ENCODE results near the gene LILRA5.

LILRA5 gene

DNA sequence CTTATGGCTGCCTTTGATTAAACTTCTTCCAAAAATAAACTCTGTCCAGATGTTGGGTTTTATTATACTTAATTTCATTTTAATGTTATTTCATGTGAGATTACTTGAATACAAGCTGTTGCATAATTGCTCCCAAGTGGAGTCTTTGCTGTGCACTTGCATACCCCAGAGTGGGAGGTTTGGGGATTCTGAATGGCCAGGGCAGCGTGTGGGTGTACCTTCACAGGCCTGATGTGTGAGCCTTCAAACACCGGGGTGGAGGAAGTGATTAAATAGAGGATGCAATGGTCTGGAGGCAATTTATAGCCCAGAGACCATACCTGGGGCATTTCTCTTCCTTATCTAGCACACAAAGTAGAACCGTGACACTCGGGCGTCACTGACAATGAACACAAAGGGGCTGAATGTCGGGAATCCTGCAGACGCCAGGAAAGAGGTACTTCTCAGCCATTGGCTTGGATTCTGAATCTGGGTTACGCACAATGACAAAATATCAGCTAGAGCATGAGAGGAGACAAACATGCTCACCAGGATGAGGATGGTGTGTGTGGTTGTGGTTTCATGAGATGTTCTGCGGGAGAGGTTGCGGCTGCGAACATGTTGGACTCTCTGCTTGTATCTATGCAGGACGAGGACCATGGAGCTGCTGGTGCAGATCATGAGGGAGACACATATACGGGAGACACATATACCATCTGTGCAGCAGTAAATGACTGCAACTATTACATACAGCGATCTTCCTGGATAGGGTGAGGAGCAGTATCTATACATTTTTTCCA is 7.1 kb upstream of the LILRA5 start:
- FAIRE-seq = no peak
- DNase-seq (ENCODE audit: insufficient read length, low spot score) = no peak
- TF ChIP-seq CTCF (IDR thresholded peaks at IDR 0.05; ENCODE audit: insufficient read depth, missing control alignments) = no peak

- no peak for DNase-seq (ENCODE audit: insufficient read length, low spot score)
- FAIRE-seq = no peak
Observed at GRCh38 chr19:54319049-54319448, 6.1 kb upstream of the LILRA5 start.

DNA sequence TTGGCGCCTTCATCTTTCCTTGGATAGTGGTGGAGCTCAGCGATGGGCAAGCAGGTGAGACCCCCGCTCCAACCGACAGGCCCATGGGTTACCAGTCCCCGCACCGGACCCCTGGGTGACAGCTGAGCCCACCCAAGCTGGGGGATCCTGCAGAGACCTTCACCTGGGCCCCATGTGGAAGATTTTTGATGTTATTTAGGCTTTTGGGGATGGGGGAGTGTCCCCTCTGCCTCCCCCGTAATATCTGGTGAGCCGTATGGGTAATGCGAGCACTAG is 4.9 kb upstream of the LILRA5 start:
- no peak for FAIRE-seq
- DNase-seq (ENCODE audit: insufficient read length, low spot score) = no peak
- TF ChIP-seq CTCF (IDR thresholded peaks at IDR 0.05; ENCODE audit: insufficient read depth, missing control alignments) = no peak

More at GRCh38 chr19:54319049-54319448, 6.1 kb upstream of the LILRA5 start:
- TF ChIP-seq CTCF (IDR thresholded peaks at IDR 0.05; ENCODE audit: insufficient read depth, missing control alignments) = no peak

DNA sequence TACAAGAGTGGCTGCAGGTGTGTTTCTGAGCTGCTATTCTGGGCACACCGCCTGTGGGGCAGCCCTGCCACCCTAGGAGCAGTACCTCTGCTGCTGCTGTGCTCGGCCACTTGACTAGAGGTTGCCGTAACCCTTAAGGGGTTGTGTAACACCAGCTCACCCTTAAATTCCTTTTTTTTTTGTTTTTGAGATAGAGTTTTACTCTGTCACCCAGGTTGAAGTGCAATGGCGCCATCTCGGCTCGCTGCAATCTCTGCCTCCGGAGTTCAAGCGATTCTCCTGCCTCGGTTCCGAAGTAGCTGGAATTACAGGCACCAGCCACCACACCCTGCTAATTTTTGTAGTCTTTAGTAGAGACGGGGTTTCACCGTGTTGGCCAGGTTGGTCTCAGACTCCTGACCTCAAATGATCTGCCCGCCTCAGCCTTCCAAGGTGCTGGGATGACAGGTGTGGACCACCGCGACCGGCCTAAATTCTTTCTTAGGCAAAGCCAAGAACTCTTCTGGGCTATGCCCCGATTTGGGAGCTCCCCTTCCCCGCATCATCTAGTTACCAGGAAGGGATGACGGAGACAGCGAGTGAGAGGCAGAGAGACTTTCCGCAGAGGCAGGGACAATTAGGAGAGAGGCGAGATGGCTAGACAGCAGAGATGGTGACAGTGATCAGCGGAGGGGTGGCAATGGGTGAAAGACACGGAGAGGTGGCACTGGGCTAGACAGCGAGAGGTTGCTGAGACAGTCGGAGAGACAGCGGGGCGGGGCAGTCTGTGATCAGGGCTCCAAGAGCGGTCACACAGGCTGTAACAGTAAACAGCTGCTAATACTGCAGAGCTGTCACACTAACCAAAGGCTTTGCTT is 4.4 kb upstream of the LILRA5 start:
- DNase-seq (ENCODE audit: insufficient read length, low spot score) (no peak), FAIRE-seq (no peak)
- TF ChIP-seq CTCF (IDR thresholded peaks at IDR 0.05; ENCODE audit: insufficient read depth, missing control alignments) = no peak

GRCh38 chr19:54316746-54317107 is 3.8 kb upstream of the LILRA5 start:
- no peak for TF ChIP-seq CTCF (IDR thresholded peaks at IDR 0.05; ENCODE audit: insufficient read depth, missing control alignments)
- no peak for FAIRE-seq
- no peak for DNase-seq (ENCODE audit: insufficient read length, low spot score)

DNA sequence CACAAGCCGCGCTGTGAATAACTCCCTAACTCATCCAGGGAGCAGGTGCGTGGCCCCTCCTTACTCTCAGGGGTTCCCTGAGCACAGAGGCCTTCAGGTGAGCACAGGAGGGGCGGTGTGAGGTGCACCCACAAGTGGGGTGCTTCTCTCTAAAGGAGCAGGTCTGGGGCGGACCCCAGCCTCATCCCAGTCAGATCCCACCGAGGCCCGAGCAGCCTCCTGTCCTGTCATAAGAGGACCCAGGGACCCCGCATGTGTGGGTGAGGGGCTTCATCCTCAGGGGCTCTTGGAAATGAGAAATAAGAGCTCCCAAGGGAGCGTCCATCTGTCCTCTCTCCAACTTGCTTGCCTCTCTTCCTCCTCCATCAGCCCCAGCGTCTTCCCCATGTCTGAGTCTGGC is 3.0 kb upstream of the LILRA5 start:
- no peak for FAIRE-seq
- DNase-seq (ENCODE audit: insufficient read length, low spot score) = no peak
- no peak for TF ChIP-seq CTCF (IDR thresholded peaks at IDR 0.05; ENCODE audit: insufficient read depth, missing control alignments)

- TF ChIP-seq CTCF (IDR thresholded peaks at IDR 0.05; ENCODE audit: insufficient read depth, missing control alignments) = no peak
- no peak for FAIRE-seq
- no peak for DNase-seq (ENCODE audit: insufficient read length, low spot score)
Observed at GRCh38 chr19:54312011-54312410, 955 bp downstream of the LILRA5 start.
